OCI-LY7 (cell line): Measurements from ENCODE around the gene YY1. TPM values are rescaled to one million over a fixed set of nuclear protein-coding genes. Genes with fewer than 3 reads are reported as not detected.

Source experiments
- BruUV-seq: library from RNA; stranded (reverse); fragments of 400-500 nt; replicated peaks from 2 replicates; lab custom pipeline; 2021; lab: Mats Ljungman, UMichigan
- CTCF ChIA-PET: fragments of 300-600 bp; sonication (Branson Sonifier 250); formaldehyde crosslinking; loops from one replicate; lab custom pipeline; 2022; ENCODE audit warnings: antibody characterized with exemption; ENCODE audit not compliant: unreplicated experiment; lab: Charles Lee
- POLR2A ChIA-PET: fragments of 300-600 bp; sonication (Branson Sonifier 250); formaldehyde crosslinking; loops from one replicate; lab custom pipeline; 2022; ENCODE audit warnings: antibody characterized with exemption; lab: Charles Lee
- DNase-seq: peaks from one replicate; pipeline ENCODE4 v3.0.0-alpha.2; 2015; ENCODE audit warnings: low spot score
- H2AFZ ChIP-seq: fragments of 200-600 bp; sonication (generic), shearing (Covaris generic); 2 replicates; pipeline ENCODE4 v1.6.1; 2014; ENCODE audit warnings: mild to moderate bottlenecking, antibody characterized with exemption, low read length, moderate library complexity
- H3K27ac ChIP-seq: fragments of 200-600 bp; sonication (generic); 2 replicates; pipeline ENCODE4 v1.5.1; 2014; ENCODE audit warnings: mixed run types, low read depth, mild to moderate bottlenecking, moderate library complexity, low read length, inconsistent platforms; ENCODE audit not compliant: poor library complexity, severe bottlenecking
- H3K36me3 ChIP-seq: fragments of 200-600 bp; sonication (generic); 2 replicates; pipeline ENCODE4 v1.6.1; 2014; ENCODE audit warnings: mild to moderate bottlenecking, antibody characterized with exemption, low read length, moderate library complexity, mixed read lengths; ENCODE audit not compliant: insufficient read depth
- H3K4me1 ChIP-seq: fragments of 200-600 bp; sonication (generic); 2 replicates; pipeline ENCODE4 v1.5.1; 2014; ENCODE audit warnings: mild to moderate bottlenecking, low read length; ENCODE audit not compliant: insufficient read depth, poor library complexity, severe bottlenecking
- H3K4me2 ChIP-seq: fragments of 200-600 bp; sonication (generic); 2 replicates; pipeline ENCODE4 v1.6.1; 2014; ENCODE audit warnings: mild to moderate bottlenecking, low read length
- H3K4me3 ChIP-seq: fragments of 200-600 bp; sonication (generic); 2 replicates; pipeline ENCODE4 v1.5.1; 2014; ENCODE audit warnings: mild to moderate bottlenecking, low read depth, low read length; ENCODE audit not compliant: poor library complexity, severe bottlenecking
- H3K79me2 ChIP-seq: fragments of 200-600 bp; sonication (generic); 2 replicates; pipeline ENCODE4 v1.6.1; 2016; ENCODE audit warnings: low read depth, mild to moderate bottlenecking, low read length, moderate library complexity, mixed read lengths; ENCODE audit not compliant: insufficient read depth
- H3K9me2 ChIP-seq: fragments of 200-600 bp; sonication (generic); 2 replicates; pipeline ENCODE4 v1.6.1; 2016; ENCODE audit warnings: mild to moderate bottlenecking, low read length, mixed read lengths; ENCODE audit not compliant: insufficient read depth
- H3K9me3 ChIP-seq: fragments of 200-600 bp; sonication (generic); 2 replicates; pipeline ENCODE4 v1.6.1; 2014; ENCODE audit warnings: mild to moderate bottlenecking, mixed run types, low read length, mixed read lengths
- H4K20me1 ChIP-seq: fragments of 200-600 bp; sonication (generic); 2 replicates; pipeline ENCODE4 v1.6.1; 2014; ENCODE audit warnings: mild to moderate bottlenecking, antibody characterized with exemption, low read length, moderate library complexity, mixed read lengths; ENCODE audit not compliant: insufficient read depth
- CTCF ChIP-seq: fragments of 200-600 bp; sonication (generic); conservative IDR thresholded peaks from 2 replicates; pipeline ENCODE4 v1.5.1; 2014; ENCODE audit warnings: mild to moderate bottlenecking, antibody characterized with exemption, low read length, moderate library complexity, mixed read lengths
- EZH2phosphoT487 ChIP-seq: fragments of 200-600 bp; sonication (generic); IDR thresholded peaks from 2 replicates; pipeline ENCODE4 v1.6.1; 2018; ENCODE audit warnings: low read depth, borderline replicate concordance, mild to moderate bottlenecking, mixed run types, antibody characterized with exemption, low read length, moderate library complexity, mixed read lengths
- intact Hi-C: fragments of 100-400 bp; cut with micrococcal nuclease; formaldehyde crosslinking; loops from one replicate; pipeline ENCODE4 v1.10.0; 2022; ENCODE audit not compliant: unreplicated experiment
- total RNA-seq, 2 experiments: library from RNA; depleted of rRNA in 1 of 2; stranded (reverse); fragments of >200 nt in 1 of 2; shearing (Covaris generic) in 1 of 2; gene quantifications; 2 replicates each; pipeline ENCODE4 v1.2.3, GENCODE V29; 2014 to 2022

The YY1 gene
- total RNA-seq, 2 experiments from 2014 or later, result 59.9 to 140 TPM

- H3K4me1 ChIP-seq, result peaks cover 7% of the 10 kb centered on the region
Observed at GRCh38 chr14:100289916-100290606, 51.1 kb downstream of the YY1 start.

GRCh38 chr14:100290607-100291304, 51.8 kb downstream of the YY1 start:
- CTCF ChIA-PET, result no interaction called here
- POLR2A ChIA-PET, result interaction anchor here (0.6 kb wide), 2 partner anchors 47 to 1439 kb away, joined by 3 read pairs; no protein-coding TSS in a partner anchor
- Histone ChIP-seq H3K79me2 (no peaks in the 10 kb centered on the region), H3K4me3 (no peak overlapping the region), H3K4me2 (no peak overlapping the region), H3K27ac (no peak overlapping the region), H2AFZ (no peak overlapping the region), H3K36me3 (no peaks in the 10 kb centered on the region), H3K4me1 (peaks cover 6% of the 10 kb centered on the region), H3K9me3 (no peaks in the 10 kb centered on the region), H4K20me1 (no peaks in the 10 kb centered on the region), H3K9me2 (no peaks in the 10 kb centered on the region)
- DNase-seq, result no peak
- BruUV-seq, result no TSS peak
- intact Hi-C loops, result no loop called here
- TF ChIP-seq CTCF (no peak), EZH2phosphoT487 (no peak)

More at GRCh38 chr14:100289916-100290606, 51.1 kb downstream of the YY1 start:
- no TSS peak for BruUV-seq
- no peaks in the 10 kb centered on the region for H4K20me1 ChIP-seq
- ChIA-PET CTCF (no interaction called here), POLR2A (interaction anchor here (0.6 kb wide), 1 partner anchor 1440 kb away, joined by 3 read pairs; no protein-coding TSS in a partner anchor)
- H3K9me2 ChIP-seq, result no peaks in the 10 kb centered on the region
- H3K36me3 ChIP-seq, result no peaks in the 10 kb centered on the region
- DNase-seq, result no peak
- H3K4me3 ChIP-seq, result no peak overlapping the region
- intact Hi-C loops, result loop anchor here (5.0 kb wide), 1 partner anchor 48 kb away; no protein-coding TSS in a partner anchor
- TF ChIP-seq EZH2phosphoT487 (no peak), CTCF (no peak)
- H3K27ac ChIP-seq, result no peak overlapping the region
- H3K4me2 ChIP-seq, result no peak overlapping the region
- no peaks in the 10 kb centered on the region for H3K9me3 ChIP-seq
- H2AFZ ChIP-seq, result no peak overlapping the region
- H3K79me2 ChIP-seq, result no peaks in the 10 kb centered on the region
